HG02759 (cell line): ENCODE measurements around the gene FYN.

Experiments
- ATAC-seq: cut with Tn5 transposase; IDR thresholded peaks from one replicate; pipeline ENCODE4 v1.9.1; 2021; ENCODE audit warnings: mild to moderate bottlenecking, moderate library complexity; ENCODE audit not compliant: unreplicated experiment

The FYN gene

DNA sequence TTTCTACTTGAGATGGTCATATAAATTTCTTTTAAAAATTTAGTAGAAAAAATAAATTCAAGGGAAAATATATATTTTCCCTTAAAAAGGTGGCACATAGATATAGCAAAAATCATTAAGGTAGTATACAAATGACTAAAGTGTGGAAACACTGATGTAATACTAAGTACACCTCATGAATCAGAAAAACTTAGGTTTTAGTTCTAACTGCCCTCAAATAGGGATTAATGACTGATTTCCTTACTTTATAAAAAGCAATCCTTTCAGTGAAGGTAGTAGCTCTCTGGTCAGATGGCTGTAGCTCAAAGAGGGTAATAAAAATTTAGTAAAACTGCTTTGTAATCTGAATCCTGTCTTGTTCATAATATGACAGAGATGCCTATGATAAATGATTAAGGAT lies 63.5 kb downstream of the FYN start:
- no peak for ATAC-seq

- no peak for ATAC-seq
Measured at GRCh38 chr6:111809264-111809663, 64.0 kb downstream of the FYN start.

GRCh38 chr6:111808493-111808892 lies 64.8 kb downstream of the FYN start:
- no peak for ATAC-seq

DNA sequence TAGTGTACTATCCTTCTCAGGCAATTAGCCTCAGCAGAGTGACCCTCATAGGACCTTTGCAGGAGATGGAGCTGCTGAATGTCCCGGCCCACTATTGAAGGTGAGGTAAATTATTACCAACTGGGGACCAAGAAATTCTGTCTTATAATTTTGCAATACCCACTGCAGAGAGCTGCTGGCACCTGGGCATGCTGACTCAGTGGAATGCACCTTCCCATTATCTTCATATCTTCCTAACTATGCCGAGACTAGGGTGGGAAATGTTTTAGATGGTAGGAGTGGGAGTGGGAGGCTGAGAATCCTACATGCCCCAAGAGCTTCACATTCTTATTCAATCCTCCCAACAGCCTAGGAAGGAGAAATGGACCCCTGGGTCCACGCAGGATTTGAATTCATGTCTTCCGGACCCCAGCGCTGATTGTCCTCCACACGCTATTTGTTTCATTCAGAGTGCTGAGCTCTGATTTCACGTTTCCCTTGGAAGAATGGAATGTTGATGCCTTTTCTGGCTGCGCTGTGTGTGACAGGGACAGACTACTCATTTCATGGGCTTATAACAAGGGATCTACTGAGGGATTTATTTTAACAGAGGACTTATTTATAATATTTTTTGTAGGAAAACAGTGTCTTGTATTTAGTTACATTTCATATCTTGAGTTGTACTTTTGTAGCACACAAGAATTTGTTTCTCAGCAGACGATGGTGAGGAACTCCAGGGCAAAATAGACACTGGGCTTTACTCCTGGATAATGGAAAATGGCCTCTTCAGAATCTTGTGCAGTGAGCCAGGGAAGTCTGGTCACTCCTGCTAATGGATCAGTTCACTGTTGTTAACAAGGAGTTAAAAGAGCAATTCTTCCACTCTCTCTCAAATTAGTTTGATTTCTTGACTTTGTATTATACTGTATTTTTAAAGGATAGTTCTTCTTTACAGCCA lies 66.4 kb downstream of the FYN start:
- ATAC-seq = no peak

DNA sequence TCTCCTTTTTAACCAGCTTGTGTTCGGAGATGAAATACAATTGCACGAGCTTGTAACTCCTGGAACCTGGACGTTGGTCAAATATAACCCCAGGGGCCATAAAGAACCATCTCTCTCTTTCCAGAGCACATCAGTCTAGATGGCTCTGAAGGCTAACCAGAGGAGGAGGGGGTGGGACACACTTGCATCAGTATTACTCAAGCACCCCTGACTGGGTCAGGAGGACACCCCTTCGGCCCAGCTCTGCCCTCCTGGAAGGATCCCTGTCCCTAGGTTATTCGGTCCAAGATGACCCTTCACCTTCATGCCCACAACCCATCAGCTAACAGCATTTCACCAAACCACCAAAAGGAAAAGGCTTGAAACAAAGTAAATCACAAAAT lies 67.1 kb downstream of the FYN start:
- ATAC-seq = peak; percentile 17

DNA sequence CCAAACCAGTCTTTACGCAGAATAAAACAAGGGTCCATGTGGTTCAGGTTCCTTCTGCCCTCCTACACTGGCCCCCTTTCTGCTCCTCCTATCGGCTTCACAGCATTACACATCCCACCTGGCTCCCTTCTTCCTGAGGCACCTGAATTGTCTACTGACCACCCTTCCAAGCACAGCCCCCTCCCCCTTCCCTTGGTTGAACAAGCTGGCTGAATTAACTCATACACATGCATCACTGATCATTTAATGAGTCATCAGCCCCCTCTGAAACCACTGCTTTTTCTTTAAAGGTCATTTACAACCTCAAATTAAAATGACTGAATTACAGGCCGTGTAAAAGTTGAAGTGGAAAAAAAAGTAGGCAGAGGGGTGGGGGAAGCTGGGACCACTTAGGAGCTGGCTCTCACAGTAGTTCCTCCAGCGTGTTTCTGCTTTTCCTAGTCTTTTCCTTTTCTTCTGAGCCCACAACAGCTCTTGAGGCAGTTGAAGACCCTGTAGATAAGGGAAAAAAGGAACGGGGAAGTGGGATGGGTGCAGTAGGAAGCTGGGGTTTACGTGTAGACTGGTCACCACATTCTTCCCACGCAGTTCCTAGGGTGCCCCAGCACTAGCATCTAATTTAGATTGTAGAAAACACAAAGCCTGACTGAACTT lies 67.6 kb downstream of the FYN start:
- peak; percentile 57 for ATAC-seq

DNA sequence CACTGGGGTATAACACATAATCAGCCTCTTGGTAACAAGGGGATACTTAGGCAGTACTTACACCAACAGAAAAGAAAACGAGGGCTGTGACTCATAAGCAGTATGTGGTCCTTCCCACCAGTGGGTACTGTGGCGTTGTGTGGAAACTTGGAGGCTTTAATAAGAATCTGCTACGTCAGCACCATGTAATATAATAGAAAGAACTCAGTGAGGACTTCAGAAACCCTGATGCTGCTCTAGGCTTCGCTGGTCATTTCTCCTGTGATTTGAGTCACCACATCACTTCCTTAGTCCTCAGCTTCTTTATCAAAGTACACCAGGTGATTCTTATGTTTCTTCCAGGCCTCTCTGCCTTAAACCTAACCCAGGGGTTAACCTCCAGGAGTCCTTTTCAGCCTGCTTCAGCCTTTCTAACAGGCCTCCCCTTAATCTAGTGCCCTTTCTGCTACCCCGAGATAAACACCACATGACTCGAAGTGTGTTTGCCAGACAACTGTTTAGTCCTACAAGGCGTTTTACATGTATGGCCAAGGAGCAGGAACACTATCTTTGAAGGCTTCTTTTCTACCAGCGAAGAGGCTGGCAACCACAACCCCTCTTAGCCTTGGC lies 68.5 kb downstream of the FYN start:
- ATAC-seq = peak; percentile 55

DNA sequence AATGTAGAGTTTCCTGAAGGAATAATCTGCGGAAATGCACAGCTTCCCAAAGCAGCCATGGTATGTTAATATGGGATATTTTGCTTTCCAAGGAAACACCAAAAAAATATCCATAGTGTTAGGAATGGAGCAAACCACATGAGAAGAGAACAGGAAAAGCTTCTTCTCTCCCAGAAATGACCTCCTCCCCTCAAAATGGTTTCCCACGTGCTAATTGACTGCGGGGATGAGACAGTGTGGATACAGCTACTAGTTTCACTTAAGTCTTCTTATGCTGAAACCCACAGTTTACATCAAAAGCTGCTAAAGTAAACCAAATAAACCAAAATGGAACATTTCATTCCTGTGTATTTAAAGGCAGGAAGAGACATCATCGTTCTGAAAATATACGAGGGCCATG lies 69.4 kb downstream of the FYN start:
- ATAC-seq = no peak

DNA sequence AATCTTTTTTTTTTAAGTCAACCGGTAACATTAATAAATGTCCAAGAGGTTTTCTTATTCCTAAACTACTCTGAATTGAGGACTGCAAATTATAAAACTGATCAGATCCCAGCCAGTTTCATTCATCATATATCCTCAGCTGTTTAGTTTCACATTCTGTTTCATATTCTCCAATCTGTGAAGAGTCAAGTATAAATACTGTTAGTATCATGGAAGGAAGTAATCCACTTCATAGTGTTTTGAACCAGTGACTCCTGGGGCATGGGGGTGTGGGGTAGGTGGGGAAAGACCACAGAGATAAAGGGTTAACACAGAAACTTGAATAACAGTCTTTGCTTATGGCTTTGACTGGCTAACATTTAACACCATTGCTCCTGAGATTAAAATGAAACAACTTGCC lies 69.9 kb downstream of the FYN start:
- ATAC-seq = no peak

GRCh38 chr6:111802720-111803330 lies 70.4 kb downstream of the FYN start:
- no peak for ATAC-seq

GRCh38 chr6:111802015-111802414 lies 71.2 kb downstream of the FYN start:
- ATAC-seq = no peak

DNA sequence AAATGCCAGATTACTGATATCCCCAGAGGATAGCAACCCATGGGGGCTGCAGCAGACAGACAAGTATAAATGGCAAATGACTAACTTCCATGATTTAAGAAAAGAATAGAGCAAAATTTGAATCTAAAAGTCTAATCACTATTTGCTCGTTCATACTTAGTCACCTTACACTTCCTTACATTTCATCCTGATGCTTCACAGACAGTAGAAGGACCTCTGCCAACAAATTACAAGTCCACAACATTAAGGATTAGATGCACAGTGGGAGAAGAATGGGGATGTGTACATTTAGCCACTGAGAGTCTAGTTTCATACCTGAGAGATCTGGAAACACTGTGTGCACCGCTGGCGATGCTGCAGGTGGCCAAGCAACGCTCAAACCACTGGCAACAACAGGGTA lies 72.4 kb downstream of the FYN start:
- no peak for ATAC-seq

GRCh38 chr6:111800259-111800765 lies 72.9 kb downstream of the FYN start:
- ATAC-seq = no peak

DNA sequence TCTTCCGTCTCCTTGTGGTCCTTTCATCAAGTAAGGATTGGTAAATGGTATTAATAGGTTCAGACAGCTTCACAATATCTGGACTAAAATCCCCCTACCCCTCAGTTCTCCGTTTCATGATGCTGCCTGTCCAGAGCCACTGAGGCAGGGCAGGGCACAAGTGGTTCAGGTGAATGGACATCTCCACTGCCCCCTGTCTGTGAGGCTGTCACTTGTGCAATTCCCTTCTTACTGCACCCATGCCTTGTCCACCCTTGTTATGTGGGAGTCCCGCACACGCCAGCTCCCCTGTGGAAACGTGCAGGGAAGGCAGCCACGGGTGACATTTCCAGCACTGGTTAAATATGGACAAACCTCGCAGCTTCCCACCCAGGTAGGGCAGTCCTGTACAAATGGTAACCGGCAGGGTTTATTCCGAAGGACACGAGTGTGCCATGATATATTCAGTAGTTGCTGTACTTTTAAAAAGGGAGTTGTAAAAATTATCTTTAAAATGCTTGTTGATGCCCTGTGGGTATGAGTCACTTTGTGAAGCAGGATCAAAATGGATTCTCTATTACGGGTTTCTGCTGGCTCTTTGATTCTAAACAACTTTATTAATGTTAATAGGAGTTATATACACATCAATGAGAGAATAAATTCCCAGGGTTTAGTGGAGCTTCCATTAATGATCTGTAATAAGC lies 73.5 kb downstream of the FYN start:
- ATAC-seq = no peak

DNA sequence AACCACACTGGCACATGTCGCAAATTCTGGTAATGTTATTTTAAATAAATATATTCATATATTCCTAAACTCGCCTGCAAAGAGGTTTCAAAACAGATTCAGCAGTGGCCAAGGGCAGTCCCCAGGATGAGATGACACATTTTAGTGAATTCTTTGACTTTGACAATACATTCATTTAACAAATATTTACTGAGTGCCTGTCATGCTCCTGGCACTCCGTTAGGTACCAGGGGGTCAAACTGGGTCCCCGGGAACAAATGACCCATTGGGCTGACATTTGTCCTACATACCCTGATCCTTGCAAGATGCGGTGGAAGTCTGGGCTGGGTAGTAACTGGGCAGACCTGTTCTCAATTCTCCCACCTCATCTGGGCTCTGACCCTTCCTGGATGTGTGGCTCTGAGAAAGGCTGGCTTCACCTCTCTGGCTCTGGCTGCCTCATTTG lies 74.9 kb downstream of the FYN start:
- ATAC-seq = no peak

DNA sequence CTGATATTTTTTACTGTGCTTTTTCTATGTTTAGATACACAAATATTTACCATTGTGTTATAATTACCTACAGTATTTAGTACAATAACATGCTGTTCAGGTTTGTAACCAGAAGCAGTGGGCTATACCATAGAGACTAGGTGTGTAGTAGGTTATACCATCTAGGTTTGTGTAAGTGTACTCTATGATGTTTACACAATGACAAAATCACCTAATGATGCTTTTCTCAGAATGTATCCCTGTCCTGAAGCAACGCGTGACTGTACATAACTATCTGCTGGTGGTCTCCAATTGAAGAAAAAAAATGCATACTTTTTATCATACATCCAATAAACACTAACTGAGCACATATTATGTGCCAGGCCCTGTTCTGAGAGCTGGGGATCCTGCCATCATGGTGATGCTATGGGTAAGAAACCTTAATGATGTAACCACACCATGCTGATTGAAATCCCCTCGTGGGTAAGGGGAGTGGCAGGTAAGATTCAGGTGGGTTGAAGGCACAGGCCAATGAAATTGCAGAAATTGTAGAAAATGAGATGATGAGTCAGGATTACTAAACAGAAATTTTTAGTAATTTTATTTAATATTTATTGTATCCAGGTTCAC lies 76.8 kb downstream of the FYN start:
- no peak for ATAC-seq

DNA sequence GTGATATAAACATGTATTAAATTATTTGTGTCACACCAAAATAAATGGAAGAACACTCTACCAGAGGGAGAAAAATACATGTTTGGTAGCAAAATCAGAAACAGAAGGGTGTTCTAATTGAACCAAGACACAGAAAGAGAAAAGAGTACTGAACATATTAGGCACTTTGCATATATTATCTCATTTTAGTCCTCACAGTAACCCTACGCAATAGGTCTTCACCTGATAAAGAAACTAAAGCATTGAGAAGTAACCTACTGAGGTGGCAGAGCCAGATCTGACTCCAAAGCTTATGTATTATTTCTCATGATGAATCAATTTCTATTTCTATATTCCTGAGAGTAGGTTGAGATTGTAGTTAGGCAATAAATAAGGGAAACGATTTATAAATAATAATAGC lies 77.7 kb downstream of the FYN start:
- ATAC-seq = no peak

- ATAC-seq = no peak
Measured at GRCh38 chr6:111794727-111795452, 78.4 kb downstream of the FYN start.

DNA sequence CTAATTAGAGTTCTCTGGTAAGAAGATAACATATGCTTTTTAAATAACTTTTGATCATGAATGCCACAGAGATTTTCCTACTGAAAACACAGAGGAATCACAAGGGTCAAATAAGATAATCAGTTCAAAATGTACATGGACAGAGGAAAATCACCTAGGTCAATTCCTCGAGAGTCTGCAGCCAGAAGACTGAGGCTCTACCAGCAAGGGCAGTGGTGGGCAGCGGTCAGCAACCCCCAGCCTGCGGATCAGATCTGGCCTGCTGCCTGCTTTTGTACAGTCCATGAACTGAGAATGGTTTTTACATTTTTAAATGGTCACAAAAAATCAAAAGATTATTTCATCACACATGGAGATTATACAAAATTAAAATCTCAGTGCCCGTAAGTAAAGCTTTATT lies 79.0 kb downstream of the FYN start:
- no peak for ATAC-seq

- no peak for ATAC-seq
Measured at GRCh38 chr6:111793711-111794111, 79.5 kb downstream of the FYN start.
